IPS-NIHi11 (cell line): ENCODE results near the gene SLC24A3.
A peak's percentile ranks its signal among the peaks of the same experiment; 100 is the strongest.

Experiments used
- DNase-seq: peaks from one replicate; pipeline ENCODE4 v3.0.0; 2012; ENCODE audit warnings: mixed read lengths, low spot score

The SLC24A3 gene

GRCh38 chr20:19426356-19426755 is 213.9 kb downstream of the SLC24A3 start:
- no peak for DNase-seq

- peak; percentile 26 for DNase-seq
These were observed 215.0 kb downstream of the SLC24A3 start for GRCh38 chr20:19427480-19427879.

- DNase-seq = no peak
These were observed 215.5 kb downstream of the SLC24A3 start for GRCh38 chr20:19427913-19428312.

GRCh38 chr20:19428324-19428723 is 215.9 kb downstream of the SLC24A3 start:
- no peak for DNase-seq

GRCh38 chr20:19429538-19429937 is 217.1 kb downstream of the SLC24A3 start:
- DNase-seq = no peak

GRCh38 chr20:19430641-19431315 is 218.3 kb downstream of the SLC24A3 start:
- no peak for DNase-seq

- no peak for DNase-seq
These were observed 218.9 kb downstream of the SLC24A3 start for GRCh38 chr20:19431316-19431700.

- no peak for DNase-seq
These were observed 219.5 kb downstream of the SLC24A3 start for GRCh38 chr20:19431906-19432305.

GRCh38 chr20:19433371-19434350 is 221.2 kb downstream of the SLC24A3 start:
- DNase-seq = no peak

GRCh38 chr20:19435316-19435715 is 222.9 kb downstream of the SLC24A3 start:
- DNase-seq = no peak

GRCh38 chr20:19435821-19436220 is 223.4 kb downstream of the SLC24A3 start:
- no peak for DNase-seq

- no peak for DNase-seq
These were observed 226.0 kb downstream of the SLC24A3 start for GRCh38 chr20:19438488-19438887.

GRCh38 chr20:19440660-19441527 is 228.5 kb downstream of the SLC24A3 start:
- DNase-seq = no peak

GRCh38 chr20:19446246-19446645 is 233.8 kb downstream of the SLC24A3 start:
- DNase-seq = no peak

- no peak for DNase-seq
These were observed 236.2 kb downstream of the SLC24A3 start for GRCh38 chr20:19448632-19449031.

- DNase-seq = no peak
These were observed 236.6 kb downstream of the SLC24A3 start for GRCh38 chr20:19449051-19449450.

- DNase-seq = no peak
These were observed 238.9 kb downstream of the SLC24A3 start for GRCh38 chr20:19451231-19451922.

- no peak for DNase-seq
These were observed 239.5 kb downstream of the SLC24A3 start for GRCh38 chr20:19451923-19452295.

GRCh38 chr20:19453410-19453809 is 241.0 kb downstream of the SLC24A3 start:
- DNase-seq = no peak

GRCh38 chr20:19453862-19454261 is 241.4 kb downstream of the SLC24A3 start:
- DNase-seq = no peak

GRCh38 chr20:19456595-19457395 is 244.4 kb downstream of the SLC24A3 start:
- DNase-seq = no peak
